Stimulated activated naive CD8-positive, alpha-beta T cell treated with anti-CD3 and anti-CD28 coated beads, Interleukin-15, Interleukin-2, amounts not matched to agents 100 ng/mL and 50 ng/mL, for 24 hours (primary cell): ENCODE data around the gene ATP10A.

ENCODE experiments used
- H3K27ac Mint-ChIP-seq: one replicate; pipeline ENCODE4 v1.8.0; 2021; ENCODE audit warnings: mild to moderate bottlenecking, mixed read lengths
- H3K27me3 Mint-ChIP-seq: one replicate; pipeline ENCODE4 v1.8.0; 2021; ENCODE audit warnings: mixed read lengths
- H3K36me3 Mint-ChIP-seq: one replicate; pipeline ENCODE4 v1.8.0; 2021; ENCODE audit warnings: low read depth, mixed read lengths
- H3K4me1 Mint-ChIP-seq: one replicate; pipeline ENCODE4 v1.8.0; 2021; ENCODE audit warnings: low read depth, mixed read lengths
- H3K4me3 Mint-ChIP-seq: one replicate; pipeline ENCODE4 v1.8.0; 2021; ENCODE audit warnings: mild to moderate bottlenecking, mixed read lengths
- H3K9me3 Mint-ChIP-seq: one replicate; pipeline ENCODE4 v1.8.0; 2021; ENCODE audit warnings: mixed read lengths

Gene ATP10A

GRCh38 chr15:25789616-25789999, 73.5 kb downstream of the ATP10A start:
- Mint-ChIP-seq H3K9me3 (no peaks in the 10 kb centered on the region), H3K4me1 (peaks cover 81% of the 10 kb centered on the region), H3K27me3 (no peaks in the 10 kb centered on the region), H3K4me3 (no peak overlapping the region), H3K36me3 (peaks cover 10% of the 10 kb centered on the region), H3K27ac (peak overlapping the region; percentile 94)

DNA sequence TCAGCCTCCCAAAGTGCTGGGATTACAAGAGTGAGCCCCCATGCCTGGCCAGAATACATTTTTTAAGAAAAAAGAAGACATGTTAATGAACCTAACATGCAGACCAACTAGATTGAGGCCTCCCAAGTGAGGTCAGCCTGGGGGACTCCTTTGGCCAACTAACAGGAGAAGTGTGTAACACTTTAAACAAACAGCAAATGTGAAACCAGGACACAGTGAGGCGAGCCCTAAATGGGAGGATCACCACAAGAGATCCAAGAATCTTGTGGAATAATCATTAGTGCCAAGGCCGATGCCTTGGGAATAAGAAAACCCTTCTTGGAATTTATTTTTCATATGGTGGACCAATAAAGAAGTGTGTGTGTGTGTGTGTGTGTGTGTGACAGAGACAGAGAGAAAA, 73.9 kb downstream of the ATP10A start:
- H3K4me1 Mint-ChIP-seq, result peaks cover 80% of the 10 kb centered on the region
- H3K27ac Mint-ChIP-seq, result peak overlapping the region; percentile 63
- no peaks in the 10 kb centered on the region for H3K9me3 Mint-ChIP-seq
- H3K27me3 Mint-ChIP-seq, result no peaks in the 10 kb centered on the region
- H3K36me3 Mint-ChIP-seq, result peaks cover 9% of the 10 kb centered on the region
- H3K4me3 Mint-ChIP-seq, result no peak overlapping the region

GRCh38 chr15:25787855-25788520, 75.1 kb downstream of the ATP10A start:
- no peak overlapping the region for H3K4me3 Mint-ChIP-seq
- H3K27me3 Mint-ChIP-seq, result no peaks in the 10 kb centered on the region
- peaks cover 82% of the 10 kb centered on the region for H3K4me1 Mint-ChIP-seq
- no peaks in the 10 kb centered on the region for H3K9me3 Mint-ChIP-seq
- H3K27ac Mint-ChIP-seq, result no peak overlapping the region
- H3K36me3 Mint-ChIP-seq, result peaks cover 9% of the 10 kb centered on the region

DNA sequence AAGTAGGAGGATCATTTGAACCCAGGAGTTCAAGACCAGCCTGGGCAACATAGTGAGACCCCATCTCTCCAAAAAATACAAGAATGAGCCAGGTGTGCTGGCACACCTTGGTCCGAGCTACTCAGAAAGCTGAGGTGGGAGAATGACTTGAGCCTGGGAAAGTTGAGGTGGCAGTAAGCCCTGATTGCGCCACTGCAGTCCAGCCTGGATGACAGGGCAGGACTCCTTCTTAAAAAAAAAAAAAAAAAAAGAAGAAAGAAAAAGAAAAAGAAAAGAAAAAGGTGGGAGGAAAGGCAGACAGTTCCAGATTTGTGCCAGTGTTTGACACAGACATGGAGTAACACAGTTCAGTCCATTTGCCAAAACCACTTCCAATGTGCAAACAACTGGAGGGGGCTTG, 75.7 kb downstream of the ATP10A start:
- H3K27ac Mint-ChIP-seq, result peak overlapping the region; percentile 51
- peaks cover 9% of the 10 kb centered on the region for H3K36me3 Mint-ChIP-seq

GRCh38 chr15:25786040-25786439, 77.1 kb downstream of the ATP10A start:
- Mint-ChIP-seq H3K4me3 (no peak overlapping the region), H3K4me1 (peaks cover 64% of the 10 kb centered on the region), H3K36me3 (peaks cover 9% of the 10 kb centered on the region), H3K27me3 (no peaks in the 10 kb centered on the region), H3K9me3 (no peaks in the 10 kb centered on the region), H3K27ac (no peak overlapping the region)

More for the DNA sequence above, 75.7 kb downstream of the ATP10A start:
- Mint-ChIP-seq H3K9me3 (no peaks in the 10 kb centered on the region), H3K27me3 (no peaks in the 10 kb centered on the region), H3K4me3 (no peak overlapping the region), H3K4me1 (peaks cover 77% of the 10 kb centered on the region)

DNA sequence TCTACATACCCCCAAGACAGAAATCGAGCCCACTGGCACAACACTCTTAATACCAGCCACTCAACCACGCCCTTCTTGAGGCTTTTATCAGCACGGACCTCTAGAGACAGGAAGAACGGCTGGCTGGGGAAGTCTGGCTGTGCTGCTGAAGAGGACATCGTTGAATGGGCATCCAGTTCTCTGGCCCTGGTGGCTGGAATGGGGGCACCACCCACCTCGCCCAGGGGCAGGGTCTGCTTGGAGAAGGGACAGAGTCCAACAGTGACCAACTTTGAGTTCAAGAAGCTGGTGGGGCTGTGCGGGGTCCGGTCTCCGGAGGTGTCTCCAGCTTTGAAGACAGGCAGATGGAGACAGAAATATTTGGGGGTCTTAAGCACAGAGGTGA, 77.5 kb downstream of the ATP10A start:
- Mint-ChIP-seq H3K4me3 (no peak overlapping the region), H3K4me1 (peaks cover 60% of the 10 kb centered on the region)

DNA sequence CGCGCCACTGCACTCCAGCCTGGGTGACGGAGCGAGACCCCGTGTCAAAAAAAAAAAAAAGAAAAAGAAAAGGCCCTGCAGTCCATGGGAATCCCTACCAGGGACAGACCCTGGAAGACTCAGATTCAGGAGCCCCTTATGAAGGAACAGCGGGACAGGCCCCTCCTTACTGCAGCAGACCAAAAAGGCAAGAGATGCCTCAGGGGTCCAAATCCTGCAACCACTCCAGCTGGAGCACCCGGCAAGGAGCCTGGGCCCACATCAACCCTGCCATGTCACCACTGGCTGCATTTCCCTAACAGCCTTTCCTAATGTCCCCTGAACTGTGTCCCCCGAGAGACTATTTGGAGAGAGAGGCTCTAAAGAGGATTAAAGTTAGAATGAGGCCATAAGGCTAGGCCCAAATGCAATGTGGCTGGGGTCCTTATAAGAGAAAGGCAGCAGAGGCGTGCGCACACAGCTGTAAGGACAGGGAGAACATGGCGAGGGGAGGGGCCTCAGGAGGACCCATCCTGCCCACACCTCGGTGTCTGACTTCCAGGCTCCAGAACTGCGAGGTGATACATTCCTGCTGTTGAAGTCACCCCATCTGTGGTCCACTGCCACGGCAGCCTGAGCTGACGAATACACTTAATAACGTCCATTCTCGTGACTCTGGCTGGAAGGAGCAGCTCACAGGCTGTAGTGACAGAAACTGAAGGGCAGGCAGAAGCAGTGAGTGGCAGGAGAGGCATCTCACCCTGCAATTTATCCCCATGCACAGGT, 78.1 kb downstream of the ATP10A start:
- no peaks in the 10 kb centered on the region for H3K9me3 Mint-ChIP-seq
- H3K4me3 Mint-ChIP-seq, result no peak overlapping the region
- H3K4me1 Mint-ChIP-seq, result peaks cover 54% of the 10 kb centered on the region
- no peak overlapping the region for H3K27ac Mint-ChIP-seq
- no peaks in the 10 kb centered on the region for H3K27me3 Mint-ChIP-seq
- H3K36me3 Mint-ChIP-seq, result peaks cover 6% of the 10 kb centered on the region

More for the DNA sequence above, 77.5 kb downstream of the ATP10A start:
- H3K9me3 Mint-ChIP-seq, result no peaks in the 10 kb centered on the region
- no peak overlapping the region for H3K27ac Mint-ChIP-seq
- H3K27me3 Mint-ChIP-seq, result no peaks in the 10 kb centered on the region
- peaks cover 9% of the 10 kb centered on the region for H3K36me3 Mint-ChIP-seq

DNA sequence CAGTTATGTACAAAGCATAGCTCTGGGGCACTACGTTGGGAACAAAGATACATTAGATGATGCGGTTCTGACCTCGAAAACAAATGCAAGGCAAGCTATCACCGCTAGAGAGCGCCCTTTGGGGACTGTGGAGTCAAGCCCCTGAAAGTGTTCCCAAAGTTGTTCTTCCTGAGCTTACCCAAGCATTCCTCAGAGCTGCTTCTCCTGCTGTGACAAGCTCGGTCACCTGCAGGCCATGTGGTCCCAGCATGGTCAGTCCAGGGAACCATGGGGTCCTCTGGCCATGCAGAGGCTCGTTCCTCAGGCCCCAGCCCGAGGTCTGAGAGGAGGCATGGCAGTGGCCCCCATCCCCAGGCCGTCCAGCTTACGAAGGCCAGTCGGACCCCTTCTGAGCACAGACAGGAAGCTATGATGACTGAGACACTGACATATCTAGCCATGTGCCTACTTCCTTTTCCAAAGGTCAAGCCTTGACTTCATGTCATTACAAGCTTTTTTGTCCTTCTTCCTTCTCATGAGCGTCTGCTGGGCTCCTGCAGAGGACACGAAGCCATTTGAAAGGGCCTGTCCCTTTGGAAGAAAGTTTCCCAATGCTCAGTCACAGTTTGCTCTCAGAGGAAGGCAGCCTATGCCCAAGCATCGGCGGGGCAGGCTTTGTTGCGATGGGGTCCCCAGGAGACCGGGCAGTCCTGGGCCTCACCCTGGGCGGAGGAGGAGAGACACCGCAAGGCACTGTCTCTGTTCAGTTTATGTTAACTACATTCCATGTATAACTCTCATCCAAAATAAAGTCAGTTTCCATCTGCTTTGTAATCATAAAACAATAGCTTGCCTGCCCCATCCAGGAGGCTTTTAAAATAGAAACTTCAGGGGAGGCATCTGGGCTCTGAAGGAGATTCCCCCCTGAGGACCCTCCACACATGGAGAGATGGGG, 79.3 kb downstream of the ATP10A start:
- H3K27me3 Mint-ChIP-seq, result no peaks in the 10 kb centered on the region
- H3K27ac Mint-ChIP-seq, result peak overlapping the region; percentile 76
- H3K36me3 Mint-ChIP-seq, result peaks cover 4% of the 10 kb centered on the region
- H3K9me3 Mint-ChIP-seq, result no peaks in the 10 kb centered on the region
- no peak overlapping the region for H3K4me3 Mint-ChIP-seq
- H3K4me1 Mint-ChIP-seq, result peaks cover 53% of the 10 kb centered on the region

DNA sequence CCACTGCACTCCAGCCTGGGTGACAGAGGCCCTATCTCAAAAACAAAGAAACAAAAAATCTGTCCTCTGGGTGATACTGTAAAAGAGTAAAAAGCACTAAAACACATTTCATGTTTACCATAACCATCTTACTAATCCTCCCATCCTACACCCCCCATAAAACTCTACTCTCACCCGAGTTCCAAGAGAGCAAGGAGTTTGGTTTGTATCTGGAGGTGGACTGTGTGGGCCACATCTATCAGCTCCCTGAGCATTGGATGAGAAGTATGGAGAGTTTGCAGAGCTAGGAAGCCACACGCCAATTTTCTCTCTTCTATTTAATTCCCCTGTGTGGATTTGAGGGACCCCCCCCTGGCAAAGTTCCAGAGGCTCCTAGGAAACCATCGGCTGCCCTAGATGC, 80.0 kb downstream of the ATP10A start:
- Mint-ChIP-seq H3K9me3 (no peaks in the 10 kb centered on the region), H3K4me3 (no peak overlapping the region), H3K36me3 (peaks cover 11% of the 10 kb centered on the region), H3K27ac (peak overlapping the region; percentile 76), H3K4me1 (peaks cover 53% of the 10 kb centered on the region), H3K27me3 (no peaks in the 10 kb centered on the region)

DNA sequence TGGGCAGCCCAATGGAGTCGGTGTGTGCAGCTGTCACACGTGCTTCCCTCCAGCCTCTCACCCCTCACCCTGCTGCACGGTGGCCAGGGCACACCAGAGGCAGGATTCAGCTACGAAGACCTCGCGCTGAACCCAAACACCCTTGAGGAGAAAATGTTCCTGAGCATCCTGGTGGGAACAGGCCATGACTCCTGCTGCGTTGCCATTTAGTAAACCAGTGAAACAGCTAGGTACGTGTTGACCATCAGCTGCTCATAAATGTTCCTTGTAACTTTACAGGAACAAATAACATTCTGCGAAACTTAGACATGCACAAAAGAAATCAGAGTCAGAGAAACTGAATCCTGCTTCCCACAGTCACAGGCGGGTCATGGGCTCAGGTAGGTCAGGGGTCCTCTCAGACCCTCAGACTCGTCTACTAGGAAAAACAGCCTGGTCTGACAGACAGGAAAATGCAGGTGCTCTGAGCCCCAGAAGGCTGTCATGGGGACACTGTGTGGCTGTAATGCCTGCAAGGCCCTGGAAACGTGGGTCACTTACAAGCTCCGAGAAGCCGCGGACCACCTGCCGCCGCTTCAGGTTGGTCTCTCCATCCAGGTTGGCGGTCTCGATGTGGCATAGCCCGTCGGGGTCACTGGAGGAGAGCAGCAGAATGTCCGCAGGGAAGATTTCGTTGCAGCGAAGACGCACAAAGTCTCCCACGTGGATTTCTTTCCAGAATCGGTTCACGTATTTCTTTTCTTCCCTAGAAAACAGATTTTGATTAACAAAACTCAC, 82.5 kb downstream of the ATP10A start:
- Mint-ChIP-seq H3K27ac (no peak overlapping the region), H3K4me1 (peaks cover 48% of the 10 kb centered on the region), H3K36me3 (peaks cover 12% of the 10 kb centered on the region), H3K27me3 (no peaks in the 10 kb centered on the region), H3K9me3 (no peaks in the 10 kb centered on the region), H3K4me3 (no peak overlapping the region)

DNA sequence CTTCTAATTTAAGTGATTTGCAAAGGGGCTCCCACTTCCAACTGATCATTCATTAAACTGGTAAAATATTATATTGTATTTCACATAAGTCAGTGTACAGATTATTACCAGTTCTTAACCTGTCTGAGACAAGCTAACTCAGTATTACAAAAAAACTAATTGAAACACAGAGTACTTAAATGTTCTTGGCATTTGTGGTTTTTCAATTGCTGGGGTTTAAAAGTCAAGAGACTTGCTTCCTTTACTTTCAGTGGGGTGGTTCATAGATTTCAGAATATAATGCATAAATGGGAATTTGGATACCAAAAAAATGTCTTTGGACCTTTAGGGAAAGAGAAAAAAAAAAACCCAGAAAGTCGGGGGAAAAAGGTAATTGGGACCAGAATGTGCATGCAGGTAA, 85.0 kb downstream of the ATP10A start:
- Mint-ChIP-seq H3K4me3 (no peak overlapping the region), H3K36me3 (peaks cover 21% of the 10 kb centered on the region), H3K9me3 (no peaks in the 10 kb centered on the region), H3K27ac (peak overlapping the region; percentile 68), H3K4me1 (peaks cover 30% of the 10 kb centered on the region), H3K27me3 (no peaks in the 10 kb centered on the region)

GRCh38 chr15:25777037-25777436, 86.1 kb downstream of the ATP10A start:
- no peaks in the 10 kb centered on the region for H3K27me3 Mint-ChIP-seq
- no peaks in the 10 kb centered on the region for H3K9me3 Mint-ChIP-seq
- no peak overlapping the region for H3K4me3 Mint-ChIP-seq
- peaks cover 38% of the 10 kb centered on the region for H3K4me1 Mint-ChIP-seq
- H3K27ac Mint-ChIP-seq, result no peak overlapping the region
- peaks cover 21% of the 10 kb centered on the region for H3K36me3 Mint-ChIP-seq

DNA sequence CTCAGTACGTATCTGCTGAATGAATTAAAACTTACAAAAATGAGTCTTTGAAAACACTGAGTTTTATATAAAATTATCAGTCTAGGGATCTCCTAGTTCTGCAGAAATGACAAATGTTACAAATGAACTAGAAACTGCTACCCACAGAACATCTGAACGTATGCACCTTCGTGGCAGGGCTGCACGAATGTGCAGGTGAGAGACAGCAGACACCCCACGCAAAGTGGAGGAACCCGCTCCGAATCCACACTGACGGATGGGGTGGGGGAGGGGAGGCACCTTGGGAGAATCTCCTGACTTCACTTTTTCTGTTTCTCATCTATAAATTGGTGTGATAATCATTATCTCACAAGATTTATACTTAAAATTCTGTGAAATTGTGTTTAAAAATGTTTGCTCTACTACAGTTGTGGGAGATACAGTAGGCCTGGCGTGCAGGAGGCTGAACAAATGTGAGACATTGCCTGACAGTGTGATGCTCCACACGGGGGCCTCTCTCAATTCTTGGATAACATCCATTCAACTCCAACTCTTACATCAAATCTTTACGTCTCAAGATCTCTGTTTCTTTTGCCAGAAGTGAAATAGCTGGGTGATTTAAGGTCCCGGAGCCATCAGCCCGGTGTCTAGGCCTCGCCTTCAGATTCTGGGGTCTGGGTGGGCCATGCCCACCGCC, 86.9 kb downstream of the ATP10A start:
- H3K4me1 Mint-ChIP-seq, result peaks cover 40% of the 10 kb centered on the region
- H3K27me3 Mint-ChIP-seq, result no peaks in the 10 kb centered on the region
- no peak overlapping the region for H3K4me3 Mint-ChIP-seq
- H3K36me3 Mint-ChIP-seq, result peaks cover 21% of the 10 kb centered on the region
- no peak overlapping the region for H3K27ac Mint-ChIP-seq
- no peaks in the 10 kb centered on the region for H3K9me3 Mint-ChIP-seq
